ENCODE measurements around the gene OR13G1. TPM values are rescaled to one million over a fixed set of nuclear protein-coding genes. Genes with fewer than 3 reads are reported as not detected.

OR13G1 gene
- total and polyA plus RNA-seq, 3 donors from 2014 or later, result 0.19 TPM; not detected in 2

- intact Hi-C loops (cut with DNase I; ENCODE audit: low total_unique reads), result no loop called here
Measured at GRCh38 chr1:247638781-247639180, 40.8 kb downstream of the OR13G1 start.

DNA sequence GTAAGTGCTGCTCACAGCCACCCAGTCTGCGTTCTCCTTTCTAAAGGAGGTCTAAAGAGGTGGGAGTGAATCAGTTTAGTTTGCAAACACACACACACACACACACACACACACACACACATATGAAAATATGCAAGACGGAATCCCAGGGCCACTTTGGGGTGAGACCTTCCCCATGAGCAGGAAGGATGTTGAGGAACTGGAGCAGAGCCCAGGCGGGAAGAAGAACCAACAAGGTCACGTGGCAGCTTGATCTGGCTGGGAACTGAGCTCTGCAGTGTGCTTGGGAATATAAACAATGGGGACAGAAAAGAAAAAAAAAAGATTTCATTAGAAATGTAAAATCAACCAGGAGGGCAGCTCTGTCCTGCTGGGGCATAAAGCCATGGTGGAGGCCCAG is 41.5 kb downstream of the OR13G1 start:
- H3K4me3 ChIP-seq, result no peak overlapping the region
- intact Hi-C loops (cut with DNase I; ENCODE audit: low total_unique reads), result no loop called here
- H3K4me1 ChIP-seq, result no peaks in the 10 kb centered on the region
- no peaks in the 10 kb centered on the region for H3K36me3 ChIP-seq (ENCODE audit: low read depth, missing control alignments)
- no peak for TF ChIP-seq POLR2A (IDR thresholded peaks at IDR 0.05)
- TF ChIP-seq, protein P1, sequence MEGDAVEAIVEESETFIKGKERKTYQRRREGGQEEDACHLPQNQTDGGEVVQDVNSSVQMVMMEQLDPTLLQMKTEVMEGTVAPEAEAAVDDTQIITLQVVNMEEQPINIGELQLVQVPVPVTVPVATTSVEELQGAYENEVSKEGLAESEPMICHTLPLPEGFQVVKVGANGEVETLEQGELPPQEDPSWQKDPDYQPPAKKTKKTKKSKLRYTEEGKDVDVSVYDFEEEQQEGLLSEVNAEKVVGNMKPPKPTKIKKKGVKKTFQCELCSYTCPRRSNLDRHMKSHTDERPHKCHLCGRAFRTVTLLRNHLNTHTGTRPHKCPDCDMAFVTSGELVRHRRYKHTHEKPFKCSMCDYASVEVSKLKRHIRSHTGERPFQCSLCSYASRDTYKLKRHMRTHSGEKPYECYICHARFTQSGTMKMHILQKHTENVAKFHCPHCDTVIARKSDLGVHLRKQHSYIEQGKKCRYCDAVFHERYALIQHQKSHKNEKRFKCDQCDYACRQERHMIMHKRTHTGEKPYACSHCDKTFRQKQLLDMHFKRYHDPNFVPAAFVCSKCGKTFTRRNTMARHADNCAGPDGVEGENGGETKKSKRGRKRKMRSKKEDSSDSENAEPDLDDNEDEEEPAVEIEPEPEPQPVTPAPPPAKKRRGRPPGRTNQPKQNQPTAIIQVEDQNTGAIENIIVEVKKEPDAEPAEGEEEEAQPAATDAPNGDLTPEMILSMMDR (IDR thresholded peaks at IDR 0.05), result no peak
- DNase-seq, result no peak
- H3K27ac ChIP-seq, result no peak overlapping the region
- H3K27me3 ChIP-seq, result no peaks in the 10 kb centered on the region
- H3K9me3 ChIP-seq, result no peaks in the 10 kb centered on the region
- 67 to 69% methylated on average over 4 of the region's 4 CpGs for WGBS, 2 donors

More at GRCh38 chr1:247638781-247639180, 40.8 kb downstream of the OR13G1 start:
- Histone ChIP-seq H3K4me3 (peak overlapping the region; percentile 61 to 62), H3K9me3 (no peaks in the 10 kb centered on the region), H3K4me1 (no peaks in the 10 kb centered on the region), H3K27me3 (no peaks in the 10 kb centered on the region), H3K36me3 (ENCODE audit: low read depth, missing control alignments) (no peaks in the 10 kb centered on the region), H3K27ac (peak overlapping the region in 1 of 2 donors; percentile 74)
- WGBS, 2 donors, result 57 to 61% methylated on average over 6 of the region's 6 CpGs
- TF ChIP-seq, protein P1 (IDR thresholded peaks at IDR 0.05), result no peak
- TF ChIP-seq POLR2A (IDR thresholded peaks at IDR 0.05), result no peak
- DNase-seq, result no peak

DNA sequence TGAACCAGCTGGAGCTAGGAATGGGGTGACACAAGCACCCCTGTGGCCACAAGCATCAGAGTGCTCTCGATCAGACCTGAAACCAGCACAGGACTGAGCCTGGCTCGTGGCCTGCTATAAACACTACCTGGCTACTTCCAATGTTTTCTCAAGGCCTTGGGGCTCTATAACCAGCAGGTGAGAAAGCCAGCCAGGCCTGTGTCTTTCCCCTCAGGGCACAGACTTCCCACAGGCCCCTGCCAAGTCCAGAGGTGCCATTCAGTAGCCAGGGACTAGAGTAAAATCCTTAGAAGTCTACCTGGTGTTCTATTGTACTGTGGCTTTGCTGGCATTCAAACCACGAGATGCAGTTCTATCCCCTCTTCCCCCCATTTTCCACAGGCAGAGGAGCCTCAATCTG is 51.6 kb downstream of the OR13G1 start:
- Histone ChIP-seq H3K4me3 (no peak overlapping the region), H3K4me1 (no peaks in the 10 kb centered on the region), H3K27ac (no peak overlapping the region), H3K9me3 (no peaks in the 10 kb centered on the region), H3K36me3 (ENCODE audit: low read depth, missing control alignments) (no peaks in the 10 kb centered on the region), H3K27me3 (no peaks in the 10 kb centered on the region)
- TF ChIP-seq POLR2A (IDR thresholded peaks at IDR 0.05), result no peak
- TF ChIP-seq, protein P1 (IDR thresholded peaks at IDR 0.05), result no peak
- intact Hi-C loops (cut with DNase I; ENCODE audit: low total_unique reads), result no loop called here
- DNase-seq, result no peak
- 53 to 64% methylated on average over 3 of the region's 3 CpGs for WGBS, 2 donors

Other genes starting within 250 kb of the OR13G1 start
- under 1 TPM in 1 of 2 donors, not detected in 1; 0.39 TPM for gene OR2B11, start 221.6 kb downstream of the OR13G1 start, total RNA-seq
- gene OR2B11, start 221.6 kb downstream of the OR13G1 start, polyA plus RNA-seq (ENCODE audit: insufficient read depth, low read depth, low replicate concordance), result not detected
- gene OR2C3, start 143.3 kb downstream of the OR13G1 start, total RNA-seq, result under 1 TPM; 0.87 TPM
- 0.55 TPM for gene OR2C3, start 143.3 kb downstream of the OR13G1 start, polyA plus RNA-seq (ENCODE audit: insufficient read depth, low read depth, low replicate concordance)
- 1 to 10 TPM; 2.8 to 3.7 TPM for gene GCSAML, start 130.6 kb downstream of the OR13G1 start, total RNA-seq
- 8.4 TPM for gene GCSAML, start 130.6 kb downstream of the OR13G1 start, polyA plus RNA-seq (ENCODE audit: insufficient read depth, low read depth, low replicate concordance)
- under 1 TPM in 1 of 2 donors, not detected in 1; 0.39 TPM for gene OR2G2, start 91.4 kb downstream of the OR13G1 start, total RNA-seq
- gene OR2G2, start 91.4 kb downstream of the OR13G1 start, polyA plus RNA-seq (ENCODE audit: insufficient read depth, low read depth, low replicate concordance), result not detected
- not detected for gene OR2G3, start 74.2 kb downstream of the OR13G1 start, total RNA-seq
- gene OR2G3, start 74.2 kb downstream of the OR13G1 start, polyA plus RNA-seq (ENCODE audit: insufficient read depth, low read depth, low replicate concordance), result not detected
- under 1 TPM; 0.62 to 0.94 TPM for gene OR6F1, start 36.9 kb upstream of the OR13G1 start, total RNA-seq
- 1.4 TPM for gene OR6F1, start 36.9 kb upstream of the OR13G1 start, polyA plus RNA-seq (ENCODE audit: insufficient read depth, low read depth, low replicate concordance)
- 1 to 10 TPM; 2.8 to 3.0 TPM for gene OR14K1, start 58.9 kb upstream of the OR13G1 start, total RNA-seq
- gene OR14K1, start 58.9 kb upstream of the OR13G1 start, polyA plus RNA-seq (ENCODE audit: insufficient read depth, low read depth, low replicate concordance), result not detected
- gene OR14A2, start 68.4 kb upstream of the OR13G1 start, total RNA-seq, result 1 to 10 TPM in 1 of 2 donors, under 1 TPM in 1; 0.94 to 1.6 TPM
- gene OR14A2, start 68.4 kb upstream of the OR13G1 start, polyA plus RNA-seq (ENCODE audit: insufficient read depth, low read depth, low replicate concordance), result 4.2 TPM
- gene OR1C1, start 80.8 kb upstream of the OR13G1 start, total RNA-seq, result not detected
- not detected for gene OR1C1, start 80.8 kb upstream of the OR13G1 start, polyA plus RNA-seq (ENCODE audit: insufficient read depth, low read depth, low replicate concordance)
- under 1 TPM in 1 of 2 donors, not detected in 1; 0.62 TPM for gene OR14A16, start 144.4 kb upstream of the OR13G1 start, total RNA-seq
- not detected for gene OR14A16, start 144.4 kb upstream of the OR13G1 start, polyA plus RNA-seq (ENCODE audit: insufficient read depth, low read depth, low replicate concordance)
- not detected for gene OR11L1, start 162.2 kb upstream of the OR13G1 start, total RNA-seq
- not detected for gene OR11L1, start 162.2 kb upstream of the OR13G1 start, polyA plus RNA-seq (ENCODE audit: insufficient read depth, low read depth, low replicate concordance)
- 1 to 10 TPM; 5.7 to 7.5 TPM for gene TRIM58, start 177.4 kb upstream of the OR13G1 start, total RNA-seq
- gene TRIM58, start 177.4 kb upstream of the OR13G1 start, polyA plus RNA-seq (ENCODE audit: insufficient read depth, low read depth, low replicate concordance), result 2.9 TPM
- 1 to 10 TPM; 2.5 to 3.9 TPM for gene OR2W3, start 215.8 kb upstream of the OR13G1 start, total RNA-seq
- gene OR2W3, start 215.8 kb upstream of the OR13G1 start, polyA plus RNA-seq (ENCODE audit: insufficient read depth, low read depth, low replicate concordance), result 1.5 TPM
- gene OR2T8, start 240.5 kb upstream of the OR13G1 start, total RNA-seq, result under 1 TPM in 1 of 2 donors, not detected in 1; 0.55 TPM
- 0.44 TPM for gene OR2T8, start 240.5 kb upstream of the OR13G1 start, polyA plus RNA-seq (ENCODE audit: insufficient read depth, low read depth, low replicate concordance)
- under 1 TPM in 1 of 2 donors, not detected in 1; 0.31 TPM for gene OR2AJ1, start 245.2 kb upstream of the OR13G1 start, total RNA-seq
- not detected for gene OR2AJ1, start 245.2 kb upstream of the OR13G1 start, polyA plus RNA-seq (ENCODE audit: insufficient read depth, low read depth, low replicate concordance)